Skeletal muscle cell (primary cell): ENCODE measurements around the gene COA7.
A peak's percentile ranks its signal among the peaks of the same experiment; 100 is the strongest.

Experiments
- DNase-seq: peaks from one replicate; pipeline ENCODE4 v3.0.0-alpha.2; 2010; ENCODE audit warnings: low read depth
- H3K4me3 ChIP-seq: 2 replicates; pipeline ENCODE4 v1.5.1; 2011; ENCODE audit warnings: low read depth, mild to moderate bottlenecking, control low read depth, low read length, moderate library complexity

The COA7 gene

GRCh38 chr1:52674497-52675384 lies 23.4 kb downstream of the COA7 start:
- no peak overlapping the region for H3K4me3 ChIP-seq
- no peak for DNase-seq

DNA sequence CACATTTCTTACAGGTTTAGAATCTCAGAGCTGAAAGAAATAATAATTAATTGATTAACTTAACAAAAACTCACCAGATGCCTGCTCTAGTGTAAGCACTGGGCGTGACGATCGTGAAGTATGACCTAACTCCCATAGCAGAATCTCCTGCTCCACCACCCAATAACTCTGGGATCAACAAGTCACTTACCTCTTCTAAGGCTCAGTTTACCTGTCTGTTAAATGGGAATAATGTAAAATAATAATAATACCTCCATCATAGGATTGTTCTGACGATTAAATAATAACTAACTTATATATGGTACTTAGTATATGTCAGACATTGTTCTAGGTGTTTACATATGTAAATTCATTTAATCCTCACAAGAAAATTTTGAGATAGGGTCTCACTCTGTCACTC lies 24.6 kb downstream of the COA7 start:
- DNase-seq, result no peak
- no peak overlapping the region for H3K4me3 ChIP-seq

- H3K4me3 ChIP-seq, result no peak overlapping the region
- DNase-seq, result no peak
Observed at GRCh38 chr1:52672946-52673345, 25.2 kb downstream of the COA7 start.

DNA sequence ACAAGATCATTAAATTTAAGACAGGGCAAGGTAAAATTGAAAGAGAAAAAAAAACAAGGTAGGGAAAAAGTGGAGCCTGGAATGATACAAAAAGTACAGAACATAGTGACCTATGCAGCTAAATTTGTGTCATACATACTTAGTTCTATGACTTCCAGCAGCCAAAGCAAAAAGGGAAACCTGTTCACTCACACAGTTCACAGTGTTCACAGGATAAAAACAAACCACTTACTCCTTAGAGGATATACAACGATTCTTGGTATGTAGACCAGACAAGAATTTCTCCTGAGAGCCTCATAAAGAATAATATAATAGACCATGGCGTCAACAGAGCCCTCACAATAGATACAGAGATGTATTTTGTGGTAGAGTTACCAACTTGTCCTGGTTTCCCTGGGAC lies 27.5 kb downstream of the COA7 start:
- no peak overlapping the region for H3K4me3 ChIP-seq
- DNase-seq, result peak; percentile 64

DNA sequence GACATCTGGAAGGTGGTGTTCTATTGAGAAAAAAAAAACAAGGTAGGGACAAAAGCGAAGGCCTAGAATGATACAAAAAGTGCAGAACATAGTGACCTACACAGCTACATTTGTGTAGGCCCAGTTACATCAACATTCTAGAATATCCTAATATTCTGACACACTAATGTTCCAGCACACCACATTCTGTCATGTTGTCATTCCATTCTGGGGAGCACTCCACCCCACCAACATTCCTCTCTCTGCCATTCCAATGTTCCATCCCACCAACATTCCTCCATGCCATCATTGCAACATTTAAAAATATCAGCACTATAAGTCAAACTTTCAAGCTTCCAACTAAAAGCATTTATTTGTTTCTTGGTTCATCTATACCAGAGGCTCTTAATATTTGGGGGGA lies 28.5 kb downstream of the COA7 start:
- DNase-seq, result peak; percentile 56

DNA sequence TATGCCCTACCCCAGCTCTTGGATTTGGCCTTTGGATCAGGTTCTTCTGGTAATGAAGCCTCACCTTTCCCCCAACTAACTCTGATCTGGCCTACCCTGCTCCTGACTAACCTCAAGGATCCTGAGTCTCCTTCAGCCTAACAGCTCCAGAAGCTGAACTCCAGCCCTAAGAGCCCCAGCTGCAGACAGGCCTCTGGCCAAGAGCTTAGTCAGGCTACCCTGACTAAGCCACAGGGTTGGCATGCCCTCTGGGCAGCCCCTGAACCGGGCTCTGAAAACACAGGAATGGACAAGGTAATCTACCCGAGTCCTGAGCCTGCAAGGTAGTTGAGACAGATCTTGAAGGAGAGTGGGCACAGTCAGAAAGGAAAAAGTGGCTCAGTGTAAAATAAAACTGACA lies 29.4 kb downstream of the COA7 start:
- DNase-seq, result no peak
- H3K4me3 ChIP-seq, result no peak overlapping the region

More for the DNA sequence above, 28.5 kb downstream of the COA7 start:
- no peak overlapping the region for H3K4me3 ChIP-seq

DNA sequence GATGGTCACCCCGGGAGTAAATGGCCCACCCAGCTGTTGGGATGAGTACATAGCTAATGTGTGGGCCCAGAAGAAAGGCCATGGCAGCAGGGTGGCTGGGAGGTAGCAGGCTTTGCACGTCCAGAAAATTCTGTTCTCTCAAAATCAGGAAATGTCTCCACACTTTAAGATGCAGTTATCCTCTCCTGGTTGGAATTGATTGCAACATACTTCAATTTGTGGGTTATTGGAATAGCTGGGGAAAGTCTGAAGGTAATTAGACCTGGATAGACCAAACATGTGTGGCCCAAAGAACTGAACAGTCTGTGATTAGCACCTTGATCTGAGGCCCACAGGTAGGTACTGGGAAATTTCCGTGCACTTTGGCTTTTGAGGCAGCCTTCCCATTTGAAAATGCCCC lies 30.2 kb downstream of the COA7 start:
- no peak for DNase-seq
- H3K4me3 ChIP-seq, result no peak overlapping the region

GRCh38 chr1:52667290-52667689 lies 30.9 kb downstream of the COA7 start:
- H3K4me3 ChIP-seq, result no peak overlapping the region
- no peak for DNase-seq

DNA sequence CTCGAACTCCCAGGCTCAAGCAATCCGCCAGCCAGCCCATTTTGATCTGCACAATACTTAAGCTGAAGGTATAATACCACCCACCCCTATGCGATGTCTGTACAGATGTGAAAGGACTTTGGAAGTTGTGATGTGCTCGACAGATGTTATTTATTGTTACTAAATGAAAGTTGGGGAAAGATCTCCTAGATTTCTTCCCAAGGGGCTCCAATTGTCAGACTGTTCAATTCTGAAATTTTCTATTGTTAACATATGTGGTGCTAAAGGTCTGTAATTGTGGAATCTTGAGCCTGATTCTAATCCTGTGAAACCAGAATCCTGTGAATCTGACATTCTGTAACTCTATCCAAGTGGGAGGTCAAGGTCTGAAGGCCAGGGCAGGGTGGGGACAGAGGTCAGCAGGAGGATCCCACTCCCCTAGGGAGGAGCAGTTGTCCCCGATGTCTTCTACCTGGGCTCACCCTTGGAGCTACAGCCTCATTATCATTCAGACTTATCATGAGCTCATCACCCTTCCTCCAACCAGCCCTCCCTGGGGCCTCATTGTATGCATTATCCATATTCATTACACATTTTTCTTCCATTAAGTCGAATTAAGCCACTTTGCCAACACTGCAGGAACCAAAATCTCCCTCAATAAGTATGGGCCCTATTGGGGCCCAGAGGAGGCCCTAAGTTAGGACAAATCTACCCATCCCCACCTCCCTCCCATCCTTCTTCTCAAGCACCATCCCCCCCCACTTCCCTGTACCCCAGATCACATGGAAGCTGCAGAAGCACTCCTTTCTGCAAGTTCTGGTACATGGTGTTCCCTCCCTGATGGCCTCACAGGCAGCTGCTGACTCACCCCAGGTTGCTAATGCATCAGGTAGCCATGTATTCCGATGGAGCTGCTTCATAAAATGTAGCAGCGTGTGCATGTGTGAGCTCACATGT lies 32.9 kb downstream of the COA7 start:
- H3K4me3 ChIP-seq, result no peak overlapping the region
- DNase-seq, result peak; percentile 91

DNA sequence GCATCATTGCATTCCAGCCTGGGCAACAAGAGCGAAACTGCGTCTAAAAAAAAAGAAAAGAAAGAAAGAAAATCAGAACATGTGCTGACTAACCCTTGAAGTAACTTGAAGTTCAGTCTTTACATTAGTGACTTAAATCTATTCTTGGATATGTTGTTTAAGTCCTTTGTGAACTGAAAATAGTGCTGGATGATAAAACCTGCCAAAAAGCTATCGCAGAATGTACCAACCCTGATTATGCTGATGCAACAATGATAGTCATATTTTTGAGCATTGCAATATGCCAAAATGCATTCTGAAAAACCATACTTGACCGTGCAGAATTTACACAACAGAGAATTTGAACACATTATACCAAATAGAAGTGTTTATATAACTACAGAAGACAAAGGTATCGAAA lies 34.4 kb downstream of the COA7 start:
- no peak overlapping the region for H3K4me3 ChIP-seq
- DNase-seq, result no peak

DNA sequence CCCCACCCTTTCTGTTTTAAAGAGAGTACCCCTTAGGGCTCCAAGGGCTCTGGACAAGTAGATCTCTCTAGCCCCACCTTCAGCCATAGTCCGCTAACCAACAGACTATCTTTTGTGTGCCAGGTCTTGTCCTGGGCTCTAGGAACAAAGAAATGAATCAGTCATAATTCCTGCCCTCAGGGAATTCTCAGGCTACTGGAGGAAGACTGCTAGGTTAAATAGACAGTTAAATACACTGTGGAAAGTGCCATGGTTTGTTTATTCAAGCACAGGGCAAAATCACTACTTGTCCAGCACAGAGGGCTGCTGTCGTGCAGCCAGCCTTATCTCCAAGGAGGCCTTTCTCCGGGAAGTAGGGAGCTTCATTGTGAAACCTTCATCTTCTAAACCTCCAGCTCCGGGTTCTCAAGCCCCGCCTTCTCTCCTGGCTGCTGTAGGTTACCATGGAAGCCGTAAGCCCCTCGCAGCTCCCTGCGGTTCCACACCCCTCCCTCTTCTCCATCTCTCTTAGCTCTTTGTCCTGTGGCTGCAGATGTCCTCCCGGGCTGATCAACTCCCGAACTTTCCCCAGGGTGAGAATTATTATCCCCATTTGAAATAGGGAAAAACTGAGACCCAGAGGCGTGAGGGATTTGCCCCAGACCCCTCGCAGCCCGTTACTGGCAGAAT lies 35.4 kb downstream of the COA7 start:
- no peak for DNase-seq
- H3K4me3 ChIP-seq, result no peak overlapping the region

- DNase-seq, result no peak
- H3K4me3 ChIP-seq, result no peak overlapping the region
Observed at GRCh38 chr1:52660807-52661206, 37.3 kb downstream of the COA7 start.

GRCh38 chr1:52659851-52660596 lies 38.1 kb downstream of the COA7 start:
- DNase-seq, result no peak
- no peak overlapping the region for H3K4me3 ChIP-seq

DNA sequence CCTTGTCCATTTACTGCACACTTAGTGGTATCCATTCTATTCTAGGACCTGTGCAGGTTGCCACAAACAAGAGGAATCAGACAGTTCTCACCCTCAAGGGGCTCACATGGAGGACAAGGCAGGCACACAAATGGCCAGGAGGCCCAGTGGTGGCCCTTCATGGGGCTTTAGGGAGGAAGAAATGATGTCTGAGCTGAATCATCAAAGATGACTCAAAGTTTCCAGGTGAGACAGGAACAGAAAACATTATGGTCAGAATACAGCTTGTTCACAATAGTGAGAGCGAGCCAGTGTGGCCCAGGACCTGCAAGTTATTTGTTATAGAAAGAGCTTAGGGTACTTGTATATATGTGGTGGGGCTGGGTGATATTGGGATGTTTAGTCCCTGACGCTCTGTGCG lies 38.8 kb downstream of the COA7 start:
- no peak overlapping the region for H3K4me3 ChIP-seq
- DNase-seq, result no peak

GRCh38 chr1:52658795-52659194 lies 39.4 kb downstream of the COA7 start:
- no peak for DNase-seq
- H3K4me3 ChIP-seq, result no peak overlapping the region

- DNase-seq, result no peak
- H3K4me3 ChIP-seq, result no peak overlapping the region
Observed at GRCh38 chr1:52657702-52658101, 40.4 kb downstream of the COA7 start.

DNA sequence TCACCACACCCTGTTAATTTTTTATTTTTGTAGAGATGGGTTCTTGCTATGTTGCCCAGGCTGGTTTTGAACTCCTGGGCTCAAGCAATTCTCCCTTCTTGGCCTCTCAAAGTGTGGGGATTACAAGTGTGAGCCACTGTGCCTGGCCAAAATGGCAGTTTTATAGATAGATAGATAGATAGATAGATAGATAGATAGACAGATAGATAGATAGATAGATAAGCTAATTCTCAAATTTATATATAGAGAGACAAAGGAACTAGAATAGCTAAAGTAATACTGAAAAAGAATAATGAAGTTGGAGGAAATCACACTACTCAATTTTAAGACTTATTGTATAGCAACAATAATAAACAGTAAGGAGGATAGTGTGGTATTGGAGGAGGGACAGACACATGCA lies 44.1 kb downstream of the COA7 start:
- DNase-seq, result no peak
- H3K4me3 ChIP-seq, result no peak overlapping the region

DNA sequence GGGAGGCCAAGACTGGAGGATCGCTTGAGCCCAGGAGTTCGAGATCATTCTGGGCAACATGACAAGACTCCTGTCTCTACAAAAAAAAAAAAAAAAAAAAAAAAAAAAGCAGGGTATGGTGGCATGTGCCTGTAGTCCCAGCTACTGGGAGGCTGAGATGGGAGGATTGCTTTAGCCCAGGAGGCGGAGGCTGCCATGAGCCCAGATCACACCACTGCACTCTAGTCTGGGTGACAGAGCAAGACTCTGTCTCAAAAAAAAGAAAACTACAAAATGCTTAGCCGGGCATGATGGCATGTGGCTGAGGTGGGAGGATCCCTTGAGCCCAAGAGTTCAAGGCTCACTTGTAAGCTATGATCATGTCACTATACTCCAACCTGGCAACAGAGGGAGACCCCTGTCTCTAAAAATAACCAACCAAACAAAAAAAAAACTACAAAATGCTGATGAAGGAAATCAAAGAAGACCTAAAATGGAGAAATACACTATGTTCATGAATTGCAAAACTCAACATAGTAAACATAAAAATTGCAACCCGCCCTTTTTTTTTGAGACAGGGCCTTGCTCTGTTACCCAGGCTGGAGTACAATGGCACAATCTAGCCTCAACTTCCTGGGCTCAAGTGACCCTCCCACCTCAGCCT lies 44.8 kb downstream of the COA7 start:
- no peak overlapping the region for H3K4me3 ChIP-seq
- no peak for DNase-seq

DNA sequence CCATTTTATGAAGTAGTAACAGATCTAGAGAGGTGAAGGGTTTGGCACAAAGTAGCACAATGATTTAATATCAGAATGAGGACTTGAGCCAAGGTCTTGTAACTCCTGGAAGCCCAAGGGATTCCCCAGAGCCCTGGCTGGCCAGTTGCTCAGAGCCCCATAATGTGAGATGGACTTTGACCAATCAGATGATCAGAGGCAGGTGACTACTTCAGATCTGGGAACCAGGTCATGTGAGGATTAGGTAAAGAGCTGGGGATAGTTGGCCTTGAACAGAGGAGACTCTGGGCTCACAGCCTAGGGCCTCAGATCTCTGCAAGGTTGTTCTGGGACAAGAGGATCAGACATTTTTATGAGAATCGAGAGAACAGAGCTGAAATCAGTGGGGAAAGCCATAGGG lies 46.2 kb downstream of the COA7 start:
- no peak for DNase-seq
- no peak overlapping the region for H3K4me3 ChIP-seq
